ENCODE results near the gene RGS12. TPM values are rescaled to one million over a fixed set of nuclear protein-coding genes. Genes with fewer than 3 reads are reported as not detected.

Gene RGS12
- total RNA-seq, 4 donors from 2014 or later, result 20.4 to 86.1 (median 34.1) TPM

DNA sequence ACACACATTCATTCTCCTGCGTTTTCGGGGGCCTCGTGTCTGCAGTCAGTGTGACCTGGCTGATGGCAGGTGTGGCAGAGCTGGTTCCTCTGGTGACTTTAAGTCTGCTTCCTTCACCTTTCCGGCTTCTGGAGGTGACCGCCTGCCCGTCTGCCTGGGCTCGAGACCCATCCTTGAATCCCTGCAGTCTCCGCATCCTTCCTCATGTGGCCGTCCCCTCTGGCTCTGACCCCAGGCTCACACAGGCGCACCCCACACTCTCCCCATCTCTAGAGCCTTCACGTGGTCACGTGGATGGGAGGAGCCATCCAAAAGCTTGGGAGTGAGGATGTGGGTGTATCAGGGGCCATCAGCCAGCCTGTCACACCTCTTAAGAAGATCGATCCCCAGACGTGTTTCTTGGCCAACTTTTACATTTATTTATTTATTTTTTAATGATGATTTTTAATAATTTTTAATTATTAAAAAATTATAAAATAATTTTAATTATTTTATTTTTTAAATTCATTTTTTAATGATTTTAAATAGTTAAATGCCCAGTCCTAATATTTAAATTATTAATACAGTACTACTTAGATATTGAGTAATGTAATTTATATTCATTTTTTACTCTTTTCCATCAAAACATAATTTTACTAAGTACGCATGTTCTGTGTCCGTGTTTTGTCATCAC, 20.9 kb downstream of the RGS12 start:
- TF ChIP-seq, protein P1, sequence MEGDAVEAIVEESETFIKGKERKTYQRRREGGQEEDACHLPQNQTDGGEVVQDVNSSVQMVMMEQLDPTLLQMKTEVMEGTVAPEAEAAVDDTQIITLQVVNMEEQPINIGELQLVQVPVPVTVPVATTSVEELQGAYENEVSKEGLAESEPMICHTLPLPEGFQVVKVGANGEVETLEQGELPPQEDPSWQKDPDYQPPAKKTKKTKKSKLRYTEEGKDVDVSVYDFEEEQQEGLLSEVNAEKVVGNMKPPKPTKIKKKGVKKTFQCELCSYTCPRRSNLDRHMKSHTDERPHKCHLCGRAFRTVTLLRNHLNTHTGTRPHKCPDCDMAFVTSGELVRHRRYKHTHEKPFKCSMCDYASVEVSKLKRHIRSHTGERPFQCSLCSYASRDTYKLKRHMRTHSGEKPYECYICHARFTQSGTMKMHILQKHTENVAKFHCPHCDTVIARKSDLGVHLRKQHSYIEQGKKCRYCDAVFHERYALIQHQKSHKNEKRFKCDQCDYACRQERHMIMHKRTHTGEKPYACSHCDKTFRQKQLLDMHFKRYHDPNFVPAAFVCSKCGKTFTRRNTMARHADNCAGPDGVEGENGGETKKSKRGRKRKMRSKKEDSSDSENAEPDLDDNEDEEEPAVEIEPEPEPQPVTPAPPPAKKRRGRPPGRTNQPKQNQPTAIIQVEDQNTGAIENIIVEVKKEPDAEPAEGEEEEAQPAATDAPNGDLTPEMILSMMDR (IDR thresholded peaks at IDR 0.05; ENCODE audit: low read depth), result no peak

DNA sequence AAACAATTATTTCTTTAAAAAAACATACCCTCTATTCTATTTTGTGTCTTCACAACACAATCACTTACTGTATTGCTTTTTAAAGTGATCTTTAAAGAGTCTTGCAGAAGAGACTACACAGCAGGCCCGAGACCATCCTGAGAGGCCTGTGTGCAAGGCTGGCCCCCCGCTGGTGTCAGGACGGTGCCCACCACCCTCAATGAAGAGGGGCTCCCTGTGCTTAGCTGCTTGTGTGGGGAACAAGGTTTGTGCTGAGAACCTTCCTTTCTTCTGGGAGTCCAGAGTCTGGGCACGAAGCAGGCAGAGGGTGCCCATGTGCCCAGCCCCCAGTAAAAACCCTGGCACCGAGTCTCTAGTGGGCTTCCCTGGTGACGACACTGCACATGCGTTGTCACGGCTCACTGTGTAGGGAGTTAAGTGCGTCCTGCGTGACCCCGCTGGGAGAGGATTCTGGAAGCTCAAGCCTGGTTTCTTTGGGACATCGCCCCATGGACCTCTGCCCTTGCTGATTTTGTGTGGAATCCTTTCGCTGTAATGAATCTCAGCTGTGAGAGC, 22.0 kb downstream of the RGS12 start:
- TF ChIP-seq, protein P1 (IDR thresholded peaks at IDR 0.05; ENCODE audit: low read depth), result no peak

DNA sequence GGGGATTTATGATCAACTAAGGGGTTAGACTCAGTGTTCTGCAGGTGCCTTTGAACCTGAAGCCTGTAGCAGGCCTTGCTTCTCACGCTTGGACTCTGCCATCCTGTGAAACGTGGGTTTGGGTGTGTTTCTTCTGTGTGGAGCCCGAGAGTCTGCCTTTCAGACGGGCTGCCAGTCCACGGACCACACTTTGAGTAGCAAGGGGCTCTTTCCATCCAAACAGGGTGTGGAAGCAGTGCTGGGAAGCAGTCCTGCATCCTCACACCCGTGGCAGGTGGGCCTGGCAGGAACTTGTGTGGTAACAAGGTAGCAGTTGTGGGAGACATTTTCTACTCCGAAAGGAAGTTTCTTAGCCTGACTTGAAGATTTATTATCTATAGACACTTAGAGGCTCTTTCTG, 22.7 kb downstream of the RGS12 start:
- TF ChIP-seq, protein P1 (IDR thresholded peaks at IDR 0.05; ENCODE audit: low read depth), result no peak

DNA sequence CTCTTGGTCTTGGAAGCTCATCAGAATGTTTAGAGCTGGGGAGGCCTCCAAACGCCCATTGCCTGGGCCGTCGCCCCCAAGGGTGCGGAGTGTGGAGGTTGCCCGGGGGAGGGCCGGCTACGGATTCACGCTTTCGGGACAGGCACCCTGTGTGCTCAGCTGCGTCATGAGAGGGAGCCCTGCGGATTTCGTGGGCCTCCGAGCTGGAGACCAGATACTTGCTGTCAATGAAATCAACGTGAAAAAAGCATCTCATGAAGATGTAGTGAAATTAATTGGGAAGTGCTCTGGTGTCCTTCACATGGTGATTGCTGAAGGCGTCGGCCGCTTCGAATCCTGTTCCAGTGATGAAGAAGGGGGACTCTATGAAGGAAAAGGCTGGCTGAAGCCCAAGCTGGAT, 23.3 kb downstream of the RGS12 start:
- TF ChIP-seq, protein P1 (IDR thresholded peaks at IDR 0.05; ENCODE audit: low read depth), result no peak

DNA sequence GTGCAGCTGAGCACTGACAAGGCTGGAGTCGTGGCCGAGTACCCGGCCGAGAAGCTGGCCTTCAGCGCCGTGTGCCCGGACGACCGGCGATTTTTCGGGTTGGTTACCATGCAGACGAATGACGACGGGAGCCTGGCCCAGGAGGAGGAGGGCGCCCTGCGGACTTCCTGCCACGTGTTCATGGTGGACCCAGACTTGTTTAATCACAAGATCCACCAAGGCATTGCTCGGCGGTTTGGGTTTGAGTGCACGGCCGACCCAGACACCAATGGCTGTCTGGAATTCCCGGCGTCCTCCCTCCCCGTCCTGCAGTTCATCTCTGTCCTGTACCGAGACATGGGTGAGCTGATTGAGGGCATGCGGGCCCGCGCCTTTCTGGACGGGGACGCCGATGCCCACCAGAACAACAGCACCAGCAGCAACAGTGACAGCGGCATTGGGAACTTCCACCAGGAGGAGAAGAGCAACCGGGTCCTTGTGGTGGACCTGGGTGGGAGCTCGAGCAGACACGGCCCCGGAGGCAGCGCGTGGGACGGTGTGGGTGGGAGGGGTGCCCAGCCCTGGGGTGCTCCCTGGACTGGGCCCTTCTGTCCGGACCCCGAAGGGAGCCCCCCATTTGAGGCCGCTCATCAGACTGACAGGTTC, 24.3 kb downstream of the RGS12 start:
- TF ChIP-seq, protein P1 (IDR thresholded peaks at IDR 0.05; ENCODE audit: low read depth), result no peak

DNA sequence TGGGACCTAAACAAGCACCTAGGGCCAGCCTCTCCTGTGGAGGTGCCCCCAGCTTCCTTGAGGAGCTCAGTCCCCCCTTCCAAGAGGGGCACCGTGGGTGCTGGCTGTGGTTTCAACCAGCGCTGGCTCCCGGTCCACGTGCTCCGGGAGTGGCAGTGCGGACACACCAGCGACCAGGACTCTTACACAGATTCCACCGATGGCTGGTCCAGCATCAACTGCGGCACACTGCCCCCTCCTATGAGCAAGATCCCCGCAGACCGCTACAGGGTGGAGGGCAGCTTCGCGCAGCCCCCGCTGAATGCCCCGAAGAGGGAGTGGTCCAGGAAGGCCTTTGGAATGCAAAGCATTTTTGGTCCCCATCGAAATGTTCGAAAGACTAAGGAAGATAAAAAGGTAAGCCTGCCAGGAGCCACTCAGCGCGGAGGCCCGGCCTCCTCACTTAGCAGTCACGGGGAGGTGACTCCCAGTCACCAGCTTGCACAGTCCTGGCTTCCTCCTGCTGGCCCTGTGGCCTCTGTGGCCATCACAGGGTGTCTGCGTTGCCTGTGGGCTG, 24.9 kb downstream of the RGS12 start:
- TF ChIP-seq, protein P1 (IDR thresholded peaks at IDR 0.05; ENCODE audit: low read depth), result no peak

DNA sequence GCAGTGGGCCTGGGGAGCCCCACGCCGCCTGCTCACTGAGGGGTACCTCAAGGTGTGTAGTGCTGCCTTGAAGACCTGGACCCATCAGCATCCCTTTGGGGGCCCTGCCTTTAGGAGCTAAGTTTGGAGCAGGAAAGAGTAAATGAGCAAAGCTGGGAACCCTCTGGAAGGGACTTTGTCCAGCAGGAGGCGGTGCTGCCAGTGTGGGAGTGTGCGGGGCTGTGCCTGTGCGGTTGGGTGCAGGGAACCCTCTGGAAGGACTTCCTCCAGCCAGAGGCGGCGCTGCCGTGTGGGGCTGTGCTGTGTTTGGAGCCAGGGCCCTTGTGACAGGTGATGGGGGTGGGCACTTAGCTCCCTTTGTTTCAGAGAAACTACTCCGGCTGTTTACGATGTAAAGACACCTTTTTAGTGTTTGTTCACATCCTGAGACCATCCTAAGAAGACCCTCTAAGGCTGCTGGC, 25.8 kb downstream of the RGS12 start:
- TF ChIP-seq, protein P1 (IDR thresholded peaks at IDR 0.05; ENCODE audit: low read depth), result no peak

All from subcutaneous adipose tissue (tissue), 4 donors.